Measurements from ENCODE around the gene PPP2R5C.

GRCh38 chr14:101963656-101964296, 202.3 kb downstream of the PPP2R5C start:
- TF ChIP-seq CTCF (IDR thresholded peaks at IDR 0.05) (no peak), POLR2A (IDR thresholded peaks at IDR 0.05) (no peak)

All from uterus (tissue), 2 donors.